K562 (cell line): ENCODE data around the gene SIAE. TPM values are rescaled to one million over a fixed set of nuclear protein-coding genes. Genes with fewer than 3 reads are reported as not detected.

Experiments
- ATF7 ChIP-seq: fragments of 450-650 bp; IDR thresholded peaks from 2 replicates; pipeline ENCODE4 v1.7.1; 2014; ENCODE audit warnings: mild to moderate bottlenecking, moderate library complexity
- DDX20 ChIP-seq: fragments of 450-650 bp; IDR thresholded peaks from 2 replicates; pipeline ENCODE4 v1.6.1; 2016; ENCODE audit warnings: missing genetic modification characterization, low read depth, mild to moderate bottlenecking, missing compliant biosample characterization, moderate library complexity
- FOXP1 ChIP-seq: sonication (generic); formaldehyde crosslinking; IDR thresholded peaks from 2 replicates; pipeline ENCODE4 v1.8.0; 2022; ENCODE audit warnings: mild to moderate bottlenecking, missing genetic modification reagents
- HNRNPH1 ChIP-seq: fragments of 200-400 bp; formaldehyde crosslinking; optimal IDR thresholded peaks from 2 replicates; pipeline ENCODE3; 2017; ENCODE audit warnings: low read depth, mild to moderate bottlenecking, low read length, moderate library complexity
- KLF1 ChIP-seq: fragments of 450-650 bp; IDR thresholded peaks from 2 replicates; pipeline ENCODE4 v1.6.1; 2016; ENCODE audit warnings: missing genetic modification characterization, missing compliant biosample characterization
- RBM15 ChIP-seq: fragments of 200-400 bp; formaldehyde crosslinking; IDR thresholded peaks from 2 replicates; pipeline ENCODE4 v1.6.1; 2018; ENCODE audit warnings: mild to moderate bottlenecking, low read length, moderate library complexity; ENCODE audit not compliant: insufficient read depth
- ZBED1 ChIP-seq: IDR thresholded peaks from 2 replicates; pipeline ENCODE4 v1.6.1; 2014
- ZNF699 ChIP-seq: fragments of 250-450 bp; sonication (Bioruptor Pico); IDR thresholded peaks from 2 replicates; pipeline ENCODE4 v1.8.0; 2021; ENCODE audit warnings: mild to moderate bottlenecking, moderate library complexity; ENCODE audit not compliant: insufficient replicate concordance
- polyA plus RNA-seq, 8 experiments: library from polyadenylated mRNA; depleted of rRNA in 4 of 8; stranded (reverse) in 5 of 8; unstranded in 3 of 8; fragments of >200 nt; fragmentation: Nextera tagmentation in 2 of 8; fragmentation: Illumina TruSeq in 1 of 8; extraction: Ambion mirVana in 2 of 8; extraction: Trizol in 1 of 8; gene quantifications; 2 replicates each; pipeline versions ENCODE4 v1.2.1 to v1.2.3, GENCODE V29; 2011 to 2014; ENCODE audit warnings: inconsistent platforms in 1 of 8, missing spikeins in 1 of 8
- total RNA-seq, 7 experiments: library from RNA; depleted of rRNA in 6 of 7; stranded (reverse); fragments of >200 nt in 6 of 7; fragmentation: Illumina TruSeq in 2 of 7; extraction: Trizol in 2 of 7; gene quantifications; 2 replicates each; pipeline versions ENCODE4 v1.2.1 to v1.2.3, GENCODE V29; 2011 to 2021; ENCODE audit warnings: low replicate concordance in 1 of 7
- TF ChIP-seq, protein P1 (sequence below): fragments of 450-650 bp; formaldehyde crosslinking; IDR thresholded peaks from 2 replicates; pipeline ENCODE4 v1.4.0; 2020; ENCODE audit warnings: mild to moderate bottlenecking, moderate library complexity
- TF ChIP-seq, protein P2 (sequence below): fragments of 250-450 bp; sonication (Bioruptor Pico); IDR thresholded peaks from 2 replicates; pipeline ENCODE4 v1.8.0; 2021; ENCODE audit warnings: mild to moderate bottlenecking, moderate library complexity
- TF ChIP-seq, protein P3 (sequence below): fragments of 250-450 bp; sonication (Bioruptor Pico); IDR thresholded peaks from 2 replicates; pipeline ENCODE4 v1.5.0; 2021; ENCODE audit warnings: mild to moderate bottlenecking, borderline replicate concordance
- TF ChIP-seq, protein P4 (sequence below): fragments of 450-650 bp; formaldehyde crosslinking; IDR thresholded peaks from 2 replicates; pipeline ENCODE4 v1.4.0; 2020; ENCODE audit warnings: mild to moderate bottlenecking
- TF ChIP-seq, protein P5 (sequence below): fragments of 450-650 bp; IDR thresholded peaks from 2 replicates; pipeline ENCODE4 v1.6.1; 2014; ENCODE audit warnings: low read depth, mild to moderate bottlenecking, moderate library complexity, borderline replicate concordance
- TF ChIP-seq, protein P6 (sequence below), 2 experiments: fragments of 450-650 bp in 1 of 2; IDR thresholded peaks; 2 replicates each; pipeline ENCODE4 v1.6.1; 2011 to 2017; ENCODE audit warnings: low read depth in 2 of 2, antibody characterized with exemption in 1 of 2, borderline replicate concordance in 1 of 2, low read length in 1 of 2, mild to moderate bottlenecking in 1 of 2, mixed read lengths in 1 of 2; ENCODE audit not compliant: control insufficient read depth in 1 of 2

The SIAE gene
- total and polyA plus RNA-seq, 9 of the 15 experiments (the other 6 are each of a cell fraction or from before 2014, with no cell fraction given) = 0.89 to 9.6 (median 3.7) TPM

DNA sequence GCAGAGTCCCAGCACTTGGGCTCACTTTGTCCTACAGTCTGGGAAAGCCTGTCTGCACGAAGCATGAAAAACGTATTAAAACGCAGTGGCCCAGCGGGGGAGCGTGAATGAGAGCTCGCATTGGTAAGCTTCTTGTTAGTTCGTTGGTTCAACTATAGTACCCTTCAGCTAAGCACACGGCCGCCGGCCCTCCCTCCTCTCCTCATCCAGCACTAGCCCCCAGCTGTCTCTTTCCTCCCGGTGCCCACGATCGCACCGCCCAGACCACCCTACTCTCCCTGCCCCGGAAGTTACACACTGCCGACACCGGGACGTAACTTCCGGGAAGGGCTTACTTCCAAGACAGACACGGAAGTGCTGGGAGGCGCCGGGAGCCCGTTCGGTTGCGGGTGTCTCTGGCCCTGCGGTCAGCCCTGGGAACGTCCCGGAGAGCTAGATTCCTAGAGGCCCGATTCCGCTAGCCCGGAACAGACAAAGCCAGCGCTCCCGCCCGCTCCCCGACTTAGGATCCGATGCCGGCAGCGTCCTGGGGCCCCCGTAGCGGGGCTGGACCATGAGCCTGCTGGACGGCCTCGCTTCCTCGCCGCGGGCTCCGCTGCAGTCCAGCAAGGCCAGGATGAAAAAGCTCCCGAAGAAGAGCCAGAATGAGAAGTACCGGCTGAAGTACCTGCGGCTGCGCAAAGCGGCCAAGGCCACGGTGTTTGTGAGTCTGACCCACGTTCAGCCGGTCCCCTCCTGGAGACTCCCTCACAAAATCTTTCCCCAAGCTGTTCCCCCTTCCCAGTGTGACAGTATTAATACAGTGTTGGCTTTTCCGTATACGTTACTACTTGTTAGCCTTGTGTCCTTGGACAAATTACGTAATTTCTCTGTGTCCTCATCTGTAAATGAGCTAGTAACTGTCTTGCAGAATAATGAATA, 50.7 kb downstream of the SIAE start, which contains the start of gene TBRG1 (continued):
- TF ChIP-seq, protein P1, sequence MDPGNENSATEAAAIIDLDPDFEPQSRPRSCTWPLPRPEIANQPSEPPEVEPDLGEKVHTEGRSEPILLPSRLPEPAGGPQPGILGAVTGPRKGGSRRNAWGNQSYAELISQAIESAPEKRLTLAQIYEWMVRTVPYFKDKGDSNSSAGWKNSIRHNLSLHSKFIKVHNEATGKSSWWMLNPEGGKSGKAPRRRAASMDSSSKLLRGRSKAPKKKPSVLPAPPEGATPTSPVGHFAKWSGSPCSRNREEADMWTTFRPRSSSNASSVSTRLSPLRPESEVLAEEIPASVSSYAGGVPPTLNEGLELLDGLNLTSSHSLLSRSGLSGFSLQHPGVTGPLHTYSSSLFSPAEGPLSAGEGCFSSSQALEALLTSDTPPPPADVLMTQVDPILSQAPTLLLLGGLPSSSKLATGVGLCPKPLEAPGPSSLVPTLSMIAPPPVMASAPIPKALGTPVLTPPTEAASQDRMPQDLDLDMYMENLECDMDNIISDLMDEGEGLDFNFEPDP (CRISPR knock-in tag) = no peak
- TF ChIP-seq, protein P2, sequence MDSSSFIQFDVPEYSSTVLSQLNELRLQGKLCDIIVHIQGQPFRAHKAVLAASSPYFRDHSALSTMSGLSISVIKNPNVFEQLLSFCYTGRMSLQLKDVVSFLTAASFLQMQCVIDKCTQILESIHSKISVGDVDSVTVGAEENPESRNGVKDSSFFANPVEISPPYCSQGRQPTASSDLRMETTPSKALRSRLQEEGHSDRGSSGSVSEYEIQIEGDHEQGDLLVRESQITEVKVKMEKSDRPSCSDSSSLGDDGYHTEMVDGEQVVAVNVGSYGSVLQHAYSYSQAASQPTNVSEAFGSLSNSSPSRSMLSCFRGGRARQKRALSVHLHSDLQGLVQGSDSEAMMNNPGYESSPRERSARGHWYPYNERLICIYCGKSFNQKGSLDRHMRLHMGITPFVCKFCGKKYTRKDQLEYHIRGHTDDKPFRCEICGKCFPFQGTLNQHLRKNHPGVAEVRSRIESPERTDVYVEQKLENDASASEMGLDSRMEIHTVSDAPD = no peak
- TF ChIP-seq, protein P3, sequence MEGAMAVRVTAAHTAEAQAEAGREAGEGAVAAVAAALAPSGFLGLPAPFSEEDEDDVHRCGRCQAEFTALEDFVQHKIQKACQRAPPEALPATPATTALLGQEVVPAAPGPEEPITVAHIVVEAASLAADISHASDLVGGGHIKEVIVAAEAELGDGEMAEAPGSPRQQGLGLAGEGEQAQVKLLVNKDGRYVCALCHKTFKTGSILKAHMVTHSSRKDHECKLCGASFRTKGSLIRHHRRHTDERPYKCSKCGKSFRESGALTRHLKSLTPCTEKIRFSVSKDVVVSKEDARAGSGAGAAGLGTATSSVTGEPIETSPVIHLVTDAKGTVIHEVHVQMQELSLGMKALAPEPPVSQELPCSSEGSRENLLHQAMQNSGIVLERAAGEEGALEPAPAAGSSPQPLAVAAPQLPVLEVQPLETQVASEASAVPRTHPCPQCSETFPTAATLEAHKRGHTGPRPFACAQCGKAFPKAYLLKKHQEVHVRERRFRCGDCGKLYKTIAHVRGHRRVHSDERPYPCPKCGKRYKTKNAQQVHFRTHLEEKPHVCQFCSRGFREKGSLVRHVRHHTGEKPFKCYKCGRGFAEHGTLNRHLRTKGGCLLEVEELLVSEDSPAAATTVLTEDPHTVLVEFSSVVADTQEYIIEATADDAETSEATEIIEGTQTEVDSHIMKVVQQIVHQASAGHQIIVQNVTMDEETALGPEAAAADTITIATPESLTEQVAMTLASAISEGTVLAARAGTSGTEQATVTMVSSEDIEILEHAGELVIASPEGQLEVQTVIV (CRISPR knock-in tag) = no peak
- TF ChIP-seq ZBED1 = 0 out of 2 replicates have a peak, but pooled peaks have one; percentile 58
- TF ChIP-seq RBM15 = no peak
- no peak for TF ChIP-seq HNRNPH1
- TF ChIP-seq DDX20 (tag) = no peak
- peak; percentile 64 for TF ChIP-seq ATF7
- no peak for TF ChIP-seq FOXP1
- TF ChIP-seq, protein P4, sequence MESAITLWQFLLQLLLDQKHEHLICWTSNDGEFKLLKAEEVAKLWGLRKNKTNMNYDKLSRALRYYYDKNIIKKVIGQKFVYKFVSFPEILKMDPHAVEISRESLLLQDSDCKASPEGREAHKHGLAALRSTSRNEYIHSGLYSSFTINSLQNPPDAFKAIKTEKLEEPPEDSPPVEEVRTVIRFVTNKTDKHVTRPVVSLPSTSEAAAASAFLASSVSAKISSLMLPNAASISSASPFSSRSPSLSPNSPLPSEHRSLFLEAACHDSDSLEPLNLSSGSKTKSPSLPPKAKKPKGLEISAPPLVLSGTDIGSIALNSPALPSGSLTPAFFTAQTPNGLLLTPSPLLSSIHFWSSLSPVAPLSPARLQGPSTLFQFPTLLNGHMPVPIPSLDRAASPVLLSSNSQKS (CRISPR knock-in tag) = 0 out of 2 replicates have a peak, but pooled peaks have one; percentile 45
- no peak for TF ChIP-seq ZNF699 (CRISPR knock-in tag)
- TF ChIP-seq, protein P5, sequence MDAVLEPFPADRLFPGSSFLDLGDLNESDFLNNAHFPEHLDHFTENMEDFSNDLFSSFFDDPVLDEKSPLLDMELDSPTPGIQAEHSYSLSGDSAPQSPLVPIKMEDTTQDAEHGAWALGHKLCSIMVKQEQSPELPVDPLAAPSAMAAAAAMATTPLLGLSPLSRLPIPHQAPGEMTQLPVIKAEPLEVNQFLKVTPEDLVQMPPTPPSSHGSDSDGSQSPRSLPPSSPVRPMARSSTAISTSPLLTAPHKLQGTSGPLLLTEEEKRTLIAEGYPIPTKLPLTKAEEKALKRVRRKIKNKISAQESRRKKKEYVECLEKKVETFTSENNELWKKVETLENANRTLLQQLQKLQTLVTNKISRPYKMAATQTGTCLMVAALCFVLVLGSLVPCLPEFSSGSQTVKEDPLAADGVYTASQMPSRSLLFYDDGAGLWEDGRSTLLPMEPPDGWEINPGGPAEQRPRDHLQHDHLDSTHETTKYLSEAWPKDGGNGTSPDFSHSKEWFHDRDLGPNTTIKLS = no peak
- TF ChIP-seq, protein P6, sequence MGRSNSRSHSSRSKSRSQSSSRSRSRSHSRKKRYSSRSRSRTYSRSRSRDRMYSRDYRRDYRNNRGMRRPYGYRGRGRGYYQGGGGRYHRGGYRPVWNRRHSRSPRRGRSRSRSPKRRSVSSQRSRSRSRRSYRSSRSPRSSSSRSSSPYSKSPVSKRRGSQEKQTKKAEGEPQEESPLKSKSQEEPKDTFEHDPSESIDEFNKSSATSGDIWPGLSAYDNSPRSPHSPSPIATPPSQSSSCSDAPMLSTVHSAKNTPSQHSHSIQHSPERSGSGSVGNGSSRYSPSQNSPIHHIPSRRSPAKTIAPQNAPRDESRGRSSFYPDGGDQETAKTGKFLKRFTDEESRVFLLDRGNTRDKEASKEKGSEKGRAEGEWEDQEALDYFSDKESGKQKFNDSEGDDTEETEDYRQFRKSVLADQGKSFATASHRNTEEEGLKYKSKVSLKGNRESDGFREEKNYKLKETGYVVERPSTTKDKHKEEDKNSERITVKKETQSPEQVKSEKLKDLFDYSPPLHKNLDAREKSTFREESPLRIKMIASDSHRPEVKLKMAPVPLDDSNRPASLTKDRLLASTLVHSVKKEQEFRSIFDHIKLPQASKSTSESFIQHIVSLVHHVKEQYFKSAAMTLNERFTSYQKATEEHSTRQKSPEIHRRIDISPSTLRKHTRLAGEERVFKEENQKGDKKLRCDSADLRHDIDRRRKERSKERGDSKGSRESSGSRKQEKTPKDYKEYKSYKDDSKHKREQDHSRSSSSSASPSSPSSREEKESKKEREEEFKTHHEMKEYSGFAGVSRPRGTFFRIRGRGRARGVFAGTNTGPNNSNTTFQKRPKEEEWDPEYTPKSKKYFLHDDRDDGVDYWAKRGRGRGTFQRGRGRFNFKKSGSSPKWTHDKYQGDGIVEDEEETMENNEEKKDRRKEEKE (IDR thresholded peaks at IDR 0.05; ENCODE audit: borderline replicate concordance in 1 of 2, control insufficient read depth in 1 of 2, low read depth in 2 of 2, low read length in 1 of 2) = 0 out of 4 replicates have a peak, but pooled peaks of 1 of the 2 experiments have one; percentile 51
- TF ChIP-seq KLF1 = no peak
